Measurements from ENCODE around the gene GZMH.

- TF ChIP-seq, protein P1, sequence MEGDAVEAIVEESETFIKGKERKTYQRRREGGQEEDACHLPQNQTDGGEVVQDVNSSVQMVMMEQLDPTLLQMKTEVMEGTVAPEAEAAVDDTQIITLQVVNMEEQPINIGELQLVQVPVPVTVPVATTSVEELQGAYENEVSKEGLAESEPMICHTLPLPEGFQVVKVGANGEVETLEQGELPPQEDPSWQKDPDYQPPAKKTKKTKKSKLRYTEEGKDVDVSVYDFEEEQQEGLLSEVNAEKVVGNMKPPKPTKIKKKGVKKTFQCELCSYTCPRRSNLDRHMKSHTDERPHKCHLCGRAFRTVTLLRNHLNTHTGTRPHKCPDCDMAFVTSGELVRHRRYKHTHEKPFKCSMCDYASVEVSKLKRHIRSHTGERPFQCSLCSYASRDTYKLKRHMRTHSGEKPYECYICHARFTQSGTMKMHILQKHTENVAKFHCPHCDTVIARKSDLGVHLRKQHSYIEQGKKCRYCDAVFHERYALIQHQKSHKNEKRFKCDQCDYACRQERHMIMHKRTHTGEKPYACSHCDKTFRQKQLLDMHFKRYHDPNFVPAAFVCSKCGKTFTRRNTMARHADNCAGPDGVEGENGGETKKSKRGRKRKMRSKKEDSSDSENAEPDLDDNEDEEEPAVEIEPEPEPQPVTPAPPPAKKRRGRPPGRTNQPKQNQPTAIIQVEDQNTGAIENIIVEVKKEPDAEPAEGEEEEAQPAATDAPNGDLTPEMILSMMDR (conservative IDR thresholded peaks at IDR 0.05; ENCODE audit: low read depth, low read length): no peak
- TF ChIP-seq SMC3 (IDR thresholded peaks at IDR 0.05; ENCODE audit: low read depth, low read length): no peak
These were observed 2.4 kb downstream of the GZMH start for GRCh38 chr14:24607081-24607480.

Measured in IMR-90 (cell line).